ENCODE results near the gene DYNLT4.
"Not testable (repeated sequence)": the region's sequence is repeated elsewhere in the genome, so short reads cannot be mapped to it uniquely, and the experiment has no call there.

Gene DYNLT4

GRCh38 chr1:44808063-44808937, 1.1 kb upstream of the DYNLT4 start, which contains the start of gene BTBD19:
Gene BTBD19 (plus strand): TSS chr1:44808523. CDS start chr1:44808821, 298 bp downstream.
- DNase-seq: peak in 1 of 2 donors; percentile 61

- DNase-seq: peak; percentile 98 to 100
These were observed 362 bp upstream of the DYNLT4 start for GRCh38 chr1:44807364-44808062.

- DNase-seq: no peak
These were observed 987 bp downstream of the DYNLT4 start for GRCh38 chr1:44806025-44806703.

GRCh38 chr1:44805311-44806024, 1.7 kb downstream of the DYNLT4 start:
- DNase-seq: no peak

GRCh38 chr1:44803312-44804095, 3.6 kb downstream of the DYNLT4 start:
- DNase-seq: no peak

- DNase-seq: no peak
These were observed 4.2 kb downstream of the DYNLT4 start for GRCh38 chr1:44803062-44803311.

GRCh38 chr1:44802306-44803061, 4.7 kb downstream of the DYNLT4 start:
- no peak for DNase-seq

- no peak for DNase-seq
These were observed 5.5 kb downstream of the DYNLT4 start for GRCh38 chr1:44801491-44802305.

- DNase-seq: peak; percentile 94 to 96
These were observed 7.2 kb downstream of the DYNLT4 start, which contains the start of gene PLK3 for GRCh38 chr1:44799770-44800584. Gene PLK3 (plus strand): TSS chr1:44800377. CDS start chr1:44800464, 87 bp downstream.

GRCh38 chr1:44798481-44799365, 8.4 kb downstream of the DYNLT4 start:
- no peak for DNase-seq

- DNase-seq: not testable (repeated sequence)
These were observed 9.3 kb downstream of the DYNLT4 start for GRCh38 chr1:44797886-44798285.

GRCh38 chr1:44792736-44793502, 14.2 kb downstream of the DYNLT4 start:
- no peak for DNase-seq

GRCh38 chr1:44790968-44791801, 16.0 kb downstream of the DYNLT4 start:
- DNase-seq: no peak

GRCh38 chr1:44788120-44788860, 18.9 kb downstream of the DYNLT4 start, which contains the start of gene BEST4:
Gene BEST4 (minus strand): TSS chr1:44788170. CDS start chr1:44787705, 465 bp downstream.
- DNase-seq: no peak

GRCh38 chr1:44787506-44787905, 19.6 kb downstream of the DYNLT4 start:
- DNase-seq: no peak
